ENCODE measurements around the gene PSTPIP2.

The PSTPIP2 gene

DNA sequence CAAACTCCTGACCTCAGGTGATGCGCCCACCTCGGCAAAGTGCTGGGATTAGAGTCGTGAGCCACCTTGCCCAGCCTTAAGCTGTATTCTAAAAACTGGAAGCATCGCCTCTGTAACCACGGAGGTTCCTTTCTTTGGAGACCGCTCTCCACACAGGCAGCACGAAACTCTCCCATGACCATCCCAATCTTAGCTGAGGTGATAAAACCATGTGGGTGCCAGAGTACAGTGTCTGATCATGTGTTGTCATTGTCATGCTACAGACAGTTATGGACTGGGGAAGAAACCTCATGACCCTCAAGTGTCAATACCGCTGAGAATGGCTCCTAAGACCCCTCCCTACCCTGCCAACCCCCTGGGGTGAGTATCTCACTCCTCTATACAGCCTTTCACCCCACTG is 63.5 kb downstream of the PSTPIP2 start:
- no peak for DNase-seq (ENCODE audit: extremely low spot score)
- TF ChIP-seq, protein P1, sequence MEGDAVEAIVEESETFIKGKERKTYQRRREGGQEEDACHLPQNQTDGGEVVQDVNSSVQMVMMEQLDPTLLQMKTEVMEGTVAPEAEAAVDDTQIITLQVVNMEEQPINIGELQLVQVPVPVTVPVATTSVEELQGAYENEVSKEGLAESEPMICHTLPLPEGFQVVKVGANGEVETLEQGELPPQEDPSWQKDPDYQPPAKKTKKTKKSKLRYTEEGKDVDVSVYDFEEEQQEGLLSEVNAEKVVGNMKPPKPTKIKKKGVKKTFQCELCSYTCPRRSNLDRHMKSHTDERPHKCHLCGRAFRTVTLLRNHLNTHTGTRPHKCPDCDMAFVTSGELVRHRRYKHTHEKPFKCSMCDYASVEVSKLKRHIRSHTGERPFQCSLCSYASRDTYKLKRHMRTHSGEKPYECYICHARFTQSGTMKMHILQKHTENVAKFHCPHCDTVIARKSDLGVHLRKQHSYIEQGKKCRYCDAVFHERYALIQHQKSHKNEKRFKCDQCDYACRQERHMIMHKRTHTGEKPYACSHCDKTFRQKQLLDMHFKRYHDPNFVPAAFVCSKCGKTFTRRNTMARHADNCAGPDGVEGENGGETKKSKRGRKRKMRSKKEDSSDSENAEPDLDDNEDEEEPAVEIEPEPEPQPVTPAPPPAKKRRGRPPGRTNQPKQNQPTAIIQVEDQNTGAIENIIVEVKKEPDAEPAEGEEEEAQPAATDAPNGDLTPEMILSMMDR (IDR thresholded peaks at IDR 0.05; ENCODE audit: control extremely low read depth, extremely low read depth, low read depth, missing control alignments) = no peak
- POLR2A ChIA-PET = no interaction called here
- CTCF ChIA-PET = interaction anchor here (1.2 kb wide), 1 partner anchor 9 kb away, joined by 3 read pairs; no protein-coding TSS in a partner anchor

DNA sequence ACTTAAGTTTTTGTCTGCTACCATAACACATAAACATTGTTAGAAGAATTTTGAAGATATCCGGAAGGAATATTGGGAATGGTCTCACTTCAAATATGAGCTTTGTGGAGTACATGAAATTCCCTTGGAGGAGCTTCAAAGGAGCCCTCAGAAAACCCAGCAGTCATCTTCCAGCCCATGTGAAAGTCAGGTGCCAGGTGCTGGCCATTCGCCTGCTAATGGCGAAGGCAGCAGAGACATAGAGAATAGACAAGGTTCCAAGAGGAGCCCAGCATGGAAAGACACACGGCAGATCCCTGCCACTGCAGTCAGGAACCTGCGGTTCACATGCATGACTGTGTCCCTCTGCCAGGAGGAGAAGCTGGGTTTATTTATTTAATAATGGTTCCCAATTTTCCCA is 64.9 kb downstream of the PSTPIP2 start:
- POLR2A ChIA-PET = no interaction called here
- TF ChIP-seq, protein P1 (IDR thresholded peaks at IDR 0.05; ENCODE audit: control extremely low read depth, extremely low read depth, low read depth, missing control alignments) = no peak
- CTCF ChIA-PET = interaction anchor here (1.0 to 1.2 kb wide), 2 partner anchors 17 to 20 kb away, joined by 3 read pairs; no protein-coding TSS in a partner anchor
- no peak for DNase-seq (ENCODE audit: extremely low spot score)

- ChIA-PET CTCF (interaction anchor here (1.2 kb wide), 1 partner anchor 71 kb away, joined by 3 read pairs; no protein-coding TSS in a partner anchor), POLR2A (no interaction called here)
- TF ChIP-seq, protein P1 (IDR thresholded peaks at IDR 0.05; ENCODE audit: control extremely low read depth, extremely low read depth, low read depth, missing control alignments) = no peak
- no peak for DNase-seq (ENCODE audit: extremely low spot score)
Observed at GRCh38 chr18:46002934-46003333, 69.1 kb downstream of the PSTPIP2 start.

GRCh38 chr18:46001892-46002291 is 70.2 kb downstream of the PSTPIP2 start:
- CTCF ChIA-PET = interaction anchor here (1.2 kb wide), 1 partner anchor 72 kb away, joined by 3 read pairs; no protein-coding TSS in a partner anchor
- TF ChIP-seq, protein P1 (IDR thresholded peaks at IDR 0.05; ENCODE audit: control extremely low read depth, extremely low read depth, low read depth, missing control alignments) = no peak
- no peak for DNase-seq (ENCODE audit: extremely low spot score)
- POLR2A ChIA-PET = no interaction called here

GRCh38 chr18:46001074-46001473 is 71.0 kb downstream of the PSTPIP2 start:
- POLR2A ChIA-PET = no interaction called here
- DNase-seq (ENCODE audit: extremely low spot score) = no peak
- CTCF ChIA-PET = interaction anchor here (1.8 kb wide), 1 partner anchor 14 kb away, joined by 8 read pairs; no protein-coding TSS in a partner anchor
- TF ChIP-seq, protein P1 (IDR thresholded peaks at IDR 0.05; ENCODE audit: control extremely low read depth, extremely low read depth, low read depth, missing control alignments) = no peak

DNA sequence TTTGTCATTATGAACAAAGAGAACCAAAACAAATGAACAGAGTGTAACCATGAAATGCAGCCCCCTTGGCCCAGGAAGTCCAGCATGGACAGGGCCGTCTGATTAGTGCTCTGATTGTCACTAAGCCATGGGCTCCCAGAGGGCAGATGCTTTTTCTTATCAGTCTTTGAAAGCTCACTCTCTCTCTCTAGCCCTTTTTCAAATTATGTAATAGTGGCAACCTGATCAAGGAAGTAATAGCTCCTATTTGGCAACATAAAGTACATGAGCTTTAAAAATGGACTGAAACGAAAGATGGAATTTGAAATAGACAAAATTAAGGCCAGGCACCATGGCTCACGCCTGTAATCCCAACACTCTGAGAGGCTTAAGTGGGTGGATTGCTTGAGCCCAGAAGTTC is 72.5 kb downstream of the PSTPIP2 start:
- TF ChIP-seq, protein P1 (IDR thresholded peaks at IDR 0.05; ENCODE audit: control extremely low read depth, extremely low read depth, low read depth, missing control alignments) = no peak
- CTCF ChIA-PET = interaction anchor here (1.1 to 1.8 kb wide), 3 partner anchors 10 to 16 kb away, joined by 3 to 8 read pairs (median 6); no protein-coding TSS in a partner anchor
- no peak for DNase-seq (ENCODE audit: extremely low spot score)
- POLR2A ChIA-PET = no interaction called here
